ENCODE results near the gene MACROD2.

- TF ChIP-seq EZH2phosphoT487 (IDR thresholded peaks at IDR 0.05; ENCODE audit: unreplicated experiment): no peak
- TF ChIP-seq NANOG (IDR thresholded peaks at IDR 0.05; ENCODE audit: borderline replicate concordance): no peak
- TF ChIP-seq EZH2 (IDR thresholded peaks at IDR 0.05; ENCODE audit: low read depth, unreplicated experiment): no peak
- no peak for TF ChIP-seq CTCF (conservative IDR thresholded peaks at IDR 0.05; ENCODE audit: low read depth in 2 of 2)
- no peak for TF ChIP-seq POLR2AphosphoS5 (IDR thresholded peaks at IDR 0.05; ENCODE audit: low read depth)
Measured at GRCh38 chr20:15610787-15611186, 1615.5 kb downstream of the MACROD2 start.

Measured in GM23338 (cell line).